Activated naive CD4-positive, alpha-beta T cell treated with Interleukin-2 at 50 U/mL for 16 hours (primary cell): ENCODE results near the gene PSMA1.

ENCODE experiments used
- DNase-seq: peaks from one replicate; pipeline ENCODE4 v3.0.0-alpha.2; 2020

Gene PSMA1

GRCh38 chr11:14529321-14529720 is 9.1 kb upstream of the PSMA1 start:
- no peak for DNase-seq

- DNase-seq = no peak
These were observed 2.6 kb upstream of the PSMA1 start for GRCh38 chr11:14522801-14523200.

DNA sequence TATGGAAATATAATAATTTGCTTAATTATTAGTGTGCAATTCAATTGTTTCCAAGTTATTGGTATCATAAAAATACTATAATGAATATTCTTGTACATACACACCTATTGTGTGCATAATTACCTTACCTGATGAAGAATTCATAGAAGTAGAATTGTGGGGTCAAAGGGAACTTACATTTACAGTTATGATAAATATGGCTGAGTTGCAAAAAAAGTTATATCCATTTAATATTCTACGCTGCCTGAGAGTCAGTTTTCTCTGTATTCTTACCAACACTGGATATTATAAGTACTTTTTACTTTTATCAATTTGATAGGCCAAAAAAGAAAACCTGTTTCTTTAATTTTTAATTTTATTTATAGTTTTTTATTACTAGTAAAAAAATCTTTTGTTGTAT is 2.1 kb upstream of the PSMA1 start:
- DNase-seq = no peak

DNA sequence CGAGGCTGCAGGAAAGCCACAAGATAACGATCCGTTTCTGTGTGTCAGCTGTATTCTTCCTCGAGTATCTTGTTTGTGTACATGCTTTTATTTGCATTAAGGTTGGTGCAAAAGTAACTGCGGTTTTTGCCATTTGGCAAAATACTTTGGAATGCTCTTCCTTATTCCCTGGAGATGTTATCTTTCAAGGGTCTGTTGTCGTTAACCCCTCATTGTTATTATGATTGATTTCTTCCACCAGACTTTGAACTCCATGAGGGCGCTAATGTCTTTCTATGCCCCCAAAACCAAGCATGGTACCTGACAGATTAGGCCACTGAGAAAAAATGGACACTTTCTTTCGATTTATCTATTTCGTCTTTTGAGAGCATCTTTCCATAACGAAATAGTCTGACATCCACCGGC is 563 bp upstream of the PSMA1 start:
- DNase-seq = no peak

DNA sequence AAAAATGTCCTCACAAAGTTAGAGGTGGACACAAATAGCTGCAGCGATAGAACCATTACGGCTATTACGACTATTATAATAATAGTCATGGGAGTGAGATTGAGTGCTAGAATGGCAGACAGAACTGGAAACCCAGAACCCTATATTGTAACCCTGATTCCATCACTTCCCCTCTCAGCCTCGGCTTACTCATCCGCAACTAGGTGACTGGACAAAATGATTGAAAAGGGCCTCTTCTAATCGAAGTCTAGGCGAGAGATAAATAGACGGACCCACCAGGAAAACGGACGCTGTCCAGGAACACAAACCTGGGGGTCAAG is 629 bp downstream of the PSMA1 start:
- DNase-seq = peak; percentile 46

DNA sequence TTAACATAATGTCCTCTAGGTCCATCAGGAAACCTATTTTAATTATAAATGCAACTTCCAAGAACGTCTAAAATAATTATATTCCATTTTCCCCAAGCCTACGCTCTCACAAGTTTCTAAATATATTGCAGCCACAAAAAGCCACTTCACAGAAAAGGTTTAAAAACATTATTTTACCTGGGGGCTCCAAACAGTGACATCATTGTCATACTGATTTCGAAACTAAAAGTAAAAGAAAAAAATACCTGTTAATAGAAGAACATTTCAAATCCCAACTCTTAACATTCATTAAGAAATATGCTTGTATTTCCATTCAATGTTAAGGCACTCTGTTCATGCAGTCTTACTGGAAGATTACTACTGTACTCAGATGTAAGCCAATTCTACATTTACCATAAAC is 1.4 kb downstream of the PSMA1 start:
- no peak for DNase-seq

DNA sequence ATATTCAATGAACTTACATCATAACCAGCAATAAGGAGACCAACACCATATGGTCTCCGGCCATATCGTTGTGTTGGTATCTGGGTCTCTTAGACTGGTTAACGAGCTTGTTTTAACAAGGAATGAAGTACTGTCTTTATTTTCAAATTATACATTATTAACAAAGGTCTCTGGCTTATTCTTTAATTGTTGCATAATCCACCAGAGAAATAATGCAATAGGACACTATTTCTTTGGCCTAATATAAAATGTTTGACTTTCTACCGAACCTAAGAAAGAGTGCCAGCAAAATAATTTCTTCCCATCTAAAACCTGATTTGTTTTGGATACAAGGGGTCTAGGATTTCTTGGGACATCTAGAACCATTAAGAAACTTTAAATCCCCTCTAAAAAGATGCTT is 6.4 kb downstream of the PSMA1 start:
- DNase-seq = no peak

DNA sequence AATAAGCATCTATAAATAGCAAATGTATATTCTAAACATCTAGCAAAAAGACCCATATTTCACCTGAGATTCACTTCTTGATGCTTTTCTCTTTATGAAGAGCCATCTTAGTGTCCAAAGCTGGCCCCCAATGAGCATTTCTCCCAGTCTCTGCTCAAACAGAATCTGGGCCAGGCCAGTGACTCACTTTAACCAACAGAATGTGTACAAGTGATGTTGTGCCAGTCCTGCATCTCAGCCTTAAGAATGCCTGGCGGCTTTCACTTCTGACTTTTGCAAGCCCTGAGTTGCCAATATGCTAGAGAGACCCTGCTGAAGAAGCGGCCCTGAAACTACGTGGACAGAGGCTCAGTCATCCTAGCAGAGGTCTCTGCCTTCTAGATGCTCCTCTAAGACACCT is 13.7 kb downstream of the PSMA1 start:
- no peak for DNase-seq

DNA sequence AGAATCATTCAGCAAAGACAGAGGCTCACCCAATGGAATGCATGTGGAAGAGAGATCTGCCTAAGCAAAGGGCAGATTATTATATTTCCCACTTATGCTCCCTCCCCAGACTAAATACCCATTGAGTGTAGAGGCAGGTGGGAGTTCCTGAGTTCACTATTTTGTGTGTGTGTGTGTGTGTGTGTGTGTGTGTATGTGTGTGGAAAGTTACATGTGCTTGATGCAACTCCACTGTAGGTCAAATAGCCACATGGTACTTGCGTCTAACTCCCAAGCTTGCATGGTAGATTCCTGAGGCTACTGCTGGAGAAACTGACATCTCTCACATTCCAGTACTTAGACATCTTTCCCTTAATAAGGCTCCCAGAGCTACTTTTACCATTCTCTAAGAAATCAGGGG is 17.2 kb downstream of the PSMA1 start:
- no peak for DNase-seq

DNA sequence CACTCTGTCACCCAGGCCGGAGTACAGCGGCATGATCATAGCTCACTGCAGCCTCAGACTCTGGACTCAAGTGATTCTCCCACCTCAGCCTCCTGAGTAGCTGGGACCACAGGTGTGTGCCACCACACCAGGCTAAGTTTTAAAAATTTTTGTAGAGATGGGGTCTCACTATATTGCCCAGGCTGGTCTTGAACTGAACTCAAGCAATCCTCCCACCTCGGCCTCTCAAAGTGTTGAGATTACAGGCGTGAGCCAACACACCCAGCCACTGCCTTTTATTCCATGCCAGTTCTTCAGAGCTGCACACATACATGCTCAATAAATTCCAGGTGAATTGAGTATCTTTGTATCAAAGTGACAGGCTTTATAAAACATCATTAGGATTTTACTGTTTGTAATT is 18.1 kb downstream of the PSMA1 start:
- DNase-seq = no peak

DNA sequence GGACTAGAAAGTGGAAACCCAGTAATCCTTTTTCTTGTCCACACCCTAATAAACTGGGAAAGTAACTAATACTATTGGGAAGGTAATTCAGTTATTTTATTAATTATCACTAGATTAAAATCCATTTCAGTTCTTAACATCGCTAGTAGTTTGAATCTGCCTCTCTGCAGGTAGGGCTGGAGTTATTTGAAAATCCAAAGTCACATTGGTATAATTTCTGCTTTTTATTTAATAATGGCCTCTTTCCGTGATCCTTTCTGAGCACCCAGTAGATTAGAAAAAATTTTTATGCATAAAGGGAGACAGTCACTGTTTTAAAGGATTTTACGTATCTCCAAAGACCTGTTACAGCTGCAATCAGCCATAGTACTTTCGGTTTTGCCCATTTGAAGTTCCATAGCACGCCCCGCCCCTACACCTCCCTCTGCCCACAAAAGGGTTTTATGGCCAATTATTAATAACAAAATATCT is 20.0 kb downstream of the PSMA1 start:
- DNase-seq = peak; percentile 52

DNA sequence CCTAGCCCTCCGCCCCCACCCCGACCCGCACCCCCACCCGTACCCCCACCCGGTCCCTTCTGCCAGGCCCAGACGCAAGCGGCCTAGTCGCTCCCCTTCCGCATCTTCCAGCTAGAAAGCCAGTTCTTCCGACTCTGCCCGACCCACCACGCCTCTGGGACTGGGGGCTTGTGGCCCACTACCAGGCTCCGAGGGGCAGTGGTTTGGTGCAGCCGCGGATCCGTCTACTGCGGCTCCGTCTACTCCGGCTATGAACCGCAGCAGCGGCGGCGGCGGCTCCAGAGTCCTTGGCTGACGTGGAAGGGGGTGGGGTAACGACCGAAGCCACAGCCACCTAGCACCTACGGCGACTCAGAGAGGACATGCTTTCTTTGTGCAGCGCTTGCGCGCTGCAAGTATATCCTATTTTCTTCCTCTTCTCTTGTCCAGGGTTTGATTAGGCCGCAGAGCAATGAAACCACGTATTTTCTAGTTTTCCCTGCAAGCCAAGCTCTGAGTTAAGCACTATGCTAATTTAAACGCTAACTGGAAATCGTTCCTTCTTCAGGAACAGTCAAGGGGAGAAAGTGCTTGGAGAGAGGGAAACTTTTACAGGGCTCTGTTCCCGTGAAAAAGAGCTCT is 20.5 kb downstream of the PSMA1 start, which contains the start of gene COPB1:
Gene COPB1 (minus strand): TSS at position 252 of the 621 bp plus-strand sequence. CDS start 883 bp downstream, outside the sequence.
- peak; percentile 92 for DNase-seq

DNA sequence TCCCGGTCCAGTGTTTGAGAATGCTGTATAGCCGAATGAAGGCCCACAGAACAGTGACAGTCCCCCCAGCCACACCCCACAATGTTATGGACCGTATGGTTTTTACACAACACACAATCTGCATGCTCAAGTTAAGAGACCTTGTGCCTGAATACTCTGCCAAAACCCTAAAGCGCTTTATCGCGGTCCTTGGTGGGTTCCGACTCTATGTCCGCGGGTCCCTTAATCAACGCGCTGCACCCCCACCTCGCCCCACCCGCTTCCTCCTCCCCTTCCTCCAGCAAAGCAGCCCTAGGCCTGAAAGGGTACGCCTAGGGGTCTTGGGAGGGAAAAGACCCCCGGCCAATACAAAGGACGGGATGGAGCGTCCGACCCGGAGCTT is 21.0 kb downstream of the PSMA1 start:
- peak; percentile 43 for DNase-seq

GRCh38 chr11:14480716-14481115 is 39.5 kb downstream of the PSMA1 start:
- DNase-seq = no peak

DNA sequence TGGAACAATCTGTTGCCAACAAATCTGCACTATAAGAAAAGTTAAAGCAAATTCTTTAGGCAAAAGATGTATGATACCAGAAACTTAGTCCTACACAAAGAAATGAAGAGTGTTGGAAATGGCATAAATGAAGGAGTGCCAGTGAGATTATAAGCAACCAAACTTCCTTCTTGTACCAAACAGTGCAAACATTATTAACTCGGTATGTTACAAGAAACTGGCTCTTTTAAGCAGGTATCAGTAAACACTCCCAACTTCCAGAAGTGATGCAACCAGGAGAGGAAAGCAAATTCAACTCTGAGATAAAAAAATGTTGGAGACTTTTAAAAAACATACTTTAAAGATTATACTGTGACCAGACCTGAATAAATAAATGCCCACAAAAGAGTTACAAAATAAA is 49.1 kb downstream of the PSMA1 start:
- DNase-seq = no peak

GRCh38 chr11:14463623-14464022 is 56.6 kb downstream of the PSMA1 start:
- DNase-seq = no peak

DNA sequence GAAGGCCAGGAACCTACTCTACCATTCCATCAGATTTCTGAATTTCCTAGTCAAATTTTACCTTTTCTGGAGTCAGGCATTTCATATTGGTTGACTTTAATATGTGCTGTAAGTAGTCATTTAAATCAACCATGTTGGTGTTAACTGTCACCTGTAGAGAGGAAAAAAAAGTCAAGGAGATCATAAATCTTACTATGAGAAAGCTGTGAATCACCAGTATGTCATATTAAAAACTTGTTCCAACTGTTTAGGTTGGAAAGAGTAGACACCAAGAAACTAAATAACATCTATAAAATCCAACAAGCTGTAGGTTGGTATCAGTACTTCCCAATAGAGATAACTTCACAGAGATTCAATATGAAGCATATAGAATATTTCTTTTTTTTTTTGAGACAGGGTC is 60.0 kb downstream of the PSMA1 start:
- DNase-seq = no peak

- no peak for DNase-seq
These were observed 61.8 kb downstream of the PSMA1 start for GRCh38 chr11:14458377-14458776.

- DNase-seq = no peak
These were observed 64.3 kb downstream of the PSMA1 start for GRCh38 chr11:14455648-14456430.
